Measurements from ENCODE around the gene TMEFF2. TPM values are rescaled to one million over a fixed set of nuclear protein-coding genes. Genes with fewer than 3 reads are reported as not detected.

The TMEFF2 gene
- total and polyA plus RNA-seq, 2 of the 8 experiments (the other 6 are each of a cell fraction or from before 2014, with no cell fraction given), result 0.91 to 3.7 TPM

GRCh38 chr2:191965733-191966132 lies 229.0 kb downstream of the TMEFF2 start:
- no peak overlapping the region for H2AK5ac ChIP-seq (ENCODE audit: low read depth, low read length)
- no peak overlapping the region for H3K4me2 ChIP-seq (ENCODE audit: insufficient read depth in 1 of 2, low read depth in 2 of 2, low read length in 2 of 2)
- WGBS, 2 experiments (ENCODE audit: extremely low coverage in 1 of 2, insufficient coverage in 1 of 2, insufficient read length in 1 of 2, insufficient replicate concordance in 2 of 2, low coverage in 1 of 2, low lambda C conversion rate in 2 of 2, missing lambda C conversion rate in 1 of 2), result 91% methylated on average over 4 of the region's 4 CpGs; no CpG with 5 or more reads in 1 of the 2 experiments
- H3K27me3 ChIP-seq (replicated peaks in 1 of 4; ENCODE audit: control insufficient read depth in 3 of 4, extremely low read depth in 1 of 4, insufficient read depth in 3 of 4, low read length in 3 of 4), result no peaks in the 10 kb centered on the region
- H3K18ac ChIP-seq (ENCODE audit: extremely low read depth, low read length), result no peak overlapping the region
- H4K91ac ChIP-seq (replicated peaks; ENCODE audit: insufficient read length, low read length), result no peak overlapping the region
- no peak overlapping the region for H3K4ac ChIP-seq (replicated peaks; ENCODE audit: insufficient read length, low read depth, low read length)
- no peak overlapping the region for H2AFZ ChIP-seq (ENCODE audit: low read length)
- H2BK5ac ChIP-seq (ENCODE audit: low read depth, low read length), result no peak overlapping the region
- H3K23ac ChIP-seq (ENCODE audit: insufficient read length), result no peak overlapping the region
- DNase-seq (ENCODE audit: low read depth in 1 of 2, low spot score in 2 of 2) (no peak), FAIRE-seq (no peak)
- no peaks in the 10 kb centered on the region for H3K36me3 ChIP-seq (ENCODE audit: control insufficient read depth in 2 of 4, insufficient read depth in 4 of 4, low read length in 3 of 4)
- no peak overlapping the region for H3K56ac ChIP-seq (replicated peaks; ENCODE audit: insufficient read length, low read depth, low read length)
- no peak overlapping the region for H4K5ac ChIP-seq (ENCODE audit: insufficient read length, low read depth, low read length)
- H3K4me3 ChIP-seq (ENCODE audit: extremely low read depth in 1 of 4, insufficient read depth in 2 of 4, low read depth in 3 of 4, low read length in 4 of 4), result no peak overlapping the region
- H4K8ac ChIP-seq (ENCODE audit: extremely low read depth, insufficient read depth, low read length), result no peak overlapping the region
- no peak overlapping the region for H2BK12ac ChIP-seq (ENCODE audit: low read depth, low read length)
- H3K79me1 ChIP-seq (ENCODE audit: low read depth, low read length), result no peaks in the 10 kb centered on the region
- H3K9me3 ChIP-seq (ENCODE audit: insufficient read depth in 2 of 2, low read depth in 1 of 2, low read length in 1 of 2), result no peaks in the 10 kb centered on the region
- H2BK15ac ChIP-seq (ENCODE audit: low read length), result no peak overlapping the region
- CTCF ChIA-PET (ENCODE audit: partially characterized antibody), result no interaction called here
- no peak overlapping the region for H2BK20ac ChIP-seq (ENCODE audit: low read length)
- no peaks in the 10 kb centered on the region for H3K79me2 ChIP-seq (ENCODE audit: control insufficient read depth in 1 of 2, insufficient read depth in 2 of 2, low read length in 2 of 2)
- no peaks in the 10 kb centered on the region; the same call in 1 of the 2 replicates for H3K23me2 ChIP-seq (ENCODE audit: low read depth, low read length)
- H3K27ac ChIP-seq (ENCODE audit: low read depth, low read length), result no peak overlapping the region
- POLR2A ChIA-PET (ENCODE audit: partially characterized antibody), result no interaction called here
- no peak overlapping the region for H3K9ac ChIP-seq (replicated peaks in 1 of 4; ENCODE audit: extremely low read depth in 1 of 4, low read depth in 3 of 4, low read length in 3 of 4)
- H3K4me1 ChIP-seq (replicated peaks in 1 of 4; ENCODE audit: control insufficient read depth in 3 of 4, insufficient read depth in 4 of 4, low read length in 3 of 4), result no peaks in the 10 kb centered on the region
- H3K14ac ChIP-seq (ENCODE audit: insufficient read length), result no peak overlapping the region
- H2BK120ac ChIP-seq (replicated peaks; ENCODE audit: low read depth, low read length), result no peak overlapping the region
- H4K20me1 ChIP-seq (replicated peaks in 1 of 2; ENCODE audit: control insufficient read depth in 1 of 2, insufficient read depth in 2 of 2, low read length in 2 of 2), result no peaks in the 10 kb centered on the region
- TF ChIP-seq TAF7 (optimal IDR thresholded peaks at IDR 0.05; ENCODE audit: borderline replicate concordance, low read depth, low read length) (no peak), TEAD4 (IDR thresholded peaks at IDR 0.05; ENCODE audit: low read depth, low read length) (no peak), YY1 (IDR thresholded peaks at IDR 0.05; ENCODE audit: low read depth, low read length) (no peak), RNF2 (IDR thresholded peaks at IDR 0.05; ENCODE audit: borderline replicate concordance, low read depth, low read length, missing control alignments, poor library complexity, severe bottlenecking) (no peak), CHD2 (IDR thresholded peaks at IDR 0.05; ENCODE audit: low read length) (no peak)

Data from H1 (cell line).